GM12801 (cell line): ENCODE results near the gene OXSR1.

Experiments used
- CTCF ChIP-seq: IDR thresholded peaks from one replicate; pipeline ENCODE4 v1.5.1; 2011; ENCODE audit warnings: control low read depth; ENCODE audit not compliant: insufficient read length; ENCODE audit errors: extremely low read depth

OXSR1 gene

GRCh38 chr3:38238416-38239008 is 73.2 kb downstream of the OXSR1 start:
- TF ChIP-seq CTCF = no peak

GRCh38 chr3:38245930-38246329 is 80.6 kb downstream of the OXSR1 start:
- no peak for TF ChIP-seq CTCF

- no peak for TF ChIP-seq CTCF
Observed at GRCh38 chr3:38247366-38248035, 82.2 kb downstream of the OXSR1 start.

GRCh38 chr3:38250198-38250597 is 84.9 kb downstream of the OXSR1 start:
- TF ChIP-seq CTCF = no peak

- TF ChIP-seq CTCF = no peak
Observed at GRCh38 chr3:38251197-38251596, 85.9 kb downstream of the OXSR1 start.

- no peak for TF ChIP-seq CTCF
Observed at GRCh38 chr3:38253704-38254103, 88.4 kb downstream of the OXSR1 start.

- TF ChIP-seq CTCF = no peak
Observed at GRCh38 chr3:38254872-38255271, 89.5 kb downstream of the OXSR1 start.

GRCh38 chr3:38255627-38256026 is 90.3 kb downstream of the OXSR1 start:
- TF ChIP-seq CTCF = no peak
